ENCODE measurements around the gene FGF1. TPM values are rescaled to one million over a fixed set of nuclear protein-coding genes. Genes with fewer than 3 reads are reported as not detected.

The FGF1 gene
- total RNA-seq, 1 experiment from 2014 or later, result 3.2 TPM

- H4K5ac ChIP-seq (ENCODE audit: insufficient read length, low read depth, low read length), result no peak overlapping the region
- H3K79me1 ChIP-seq (ENCODE audit: insufficient read depth, low read depth, low read length, poor library complexity, severe bottlenecking), result no peaks in the 10 kb centered on the region
- WGBS (ENCODE audit: extremely low coverage, insufficient read length, low lambda C conversion rate), result no CpG with 5 or more reads among the region's 4 CpGs
- Mint-ChIP-seq H3K36me3 (ENCODE audit: insufficient read depth in 1 of 3, low read depth in 3 of 3) (peaks cover 0 to 6% (median 4%) of the 10 kb centered on the region in 3 experiments; a peak in 3 of 7 replicates), H3K4me1 (peaks cover 26 to 38% of the 10 kb centered on the region in 2 experiments), H3K27me3 (ENCODE audit: low read depth) (no peaks in the 10 kb centered on the region), H3K27ac (no peak overlapping the region), H3K9me3 (no peaks in the 10 kb centered on the region; a peak in 1 of 5 replicates), H3K4me3 (no peak overlapping the region)
- H3T11ph ChIP-seq (ENCODE audit: low read length), result no peak overlapping the region
- no peak overlapping the region for H2BK120ac ChIP-seq (ENCODE audit: low read depth, low read length, poor library complexity, severe bottlenecking)
- peaks cover 1% of the 10 kb centered on the region; the same call in 1 of the 2 replicates for H3K4me1 ChIP-seq (ENCODE audit: insufficient read depth, low read length)
- H3K27me3 ChIP-seq (ENCODE audit: insufficient read depth, low read length), result no peaks in the 10 kb centered on the region; the same call in 1 of the 2 replicates
- no peak for TF ChIP-seq CTCF (conservative IDR thresholded peaks at IDR 0.05)
- H3K4me2 ChIP-seq (ENCODE audit: insufficient read depth, insufficient read length, low read length), result no peak overlapping the region
- no peak overlapping the region for H2AK5ac ChIP-seq (ENCODE audit: insufficient read length, low read length)
- no peak overlapping the region for H3K9ac ChIP-seq (ENCODE audit: extremely low read depth, insufficient read length, low read length)
- no peak overlapping the region for H3K14ac ChIP-seq (ENCODE audit: insufficient read depth, low read length)
- no peak overlapping the region for H2BK5ac ChIP-seq (ENCODE audit: insufficient read length, low read length)
- no peak overlapping the region for H2BK15ac ChIP-seq (ENCODE audit: low read depth, low read length)
- no peak overlapping the region for H2AFZ ChIP-seq (ENCODE audit: low read length)
- no peak overlapping the region for H2BK12ac ChIP-seq (ENCODE audit: insufficient read length, low read depth, low read length)
- no peaks in the 10 kb centered on the region for H3K79me2 ChIP-seq (ENCODE audit: insufficient read depth, low read length)
- no peaks in the 10 kb centered on the region for H3K9me3 ChIP-seq (ENCODE audit: control insufficient read depth, low read depth, low read length)
- H3K27ac ChIP-seq (ENCODE audit: insufficient read length, low read depth, low read length), result no peak overlapping the region
- no peak overlapping the region for H4K91ac ChIP-seq (ENCODE audit: insufficient read length, low read depth, low read length)
- H4K8ac ChIP-seq (replicated peaks; ENCODE audit: insufficient read length, low read depth, low read length), result no peak overlapping the region
- no peak overlapping the region for H2BK20ac ChIP-seq (ENCODE audit: low read depth, low read length, poor library complexity, severe bottlenecking)
- H3K23me2 ChIP-seq (ENCODE audit: insufficient read length, low read depth, low read length, poor library complexity, severe bottlenecking), result no peaks in the 10 kb centered on the region
- no peak overlapping the region for H3K23ac ChIP-seq (ENCODE audit: insufficient read length, low read depth, low read length)
- no peaks in the 10 kb centered on the region for H4K20me1 ChIP-seq (ENCODE audit: control insufficient read depth, insufficient read depth, insufficient read length)
- no peak overlapping the region for H3K18ac ChIP-seq (ENCODE audit: insufficient read length, low read depth, low read length)
- no peak overlapping the region for H3K56ac ChIP-seq (ENCODE audit: insufficient read length, low read depth, low read length)
- no peak for DNase-seq
- no peak overlapping the region for H3K4ac ChIP-seq (ENCODE audit: low read depth, low read length)
Measured at GRCh38 chr5:142676318-142676717, 9.6 kb downstream of the FGF1 start.
